ENCODE data around the gene KRT80. TPM values are rescaled to one million over a fixed set of nuclear protein-coding genes. Genes with fewer than 3 reads are reported as not detected.
A peak's percentile ranks its signal among the peaks of the same experiment; 100 is the strongest.

The KRT80 gene
- polyA plus RNA-seq, 1 experiment, result 2.1 TPM

DNA sequence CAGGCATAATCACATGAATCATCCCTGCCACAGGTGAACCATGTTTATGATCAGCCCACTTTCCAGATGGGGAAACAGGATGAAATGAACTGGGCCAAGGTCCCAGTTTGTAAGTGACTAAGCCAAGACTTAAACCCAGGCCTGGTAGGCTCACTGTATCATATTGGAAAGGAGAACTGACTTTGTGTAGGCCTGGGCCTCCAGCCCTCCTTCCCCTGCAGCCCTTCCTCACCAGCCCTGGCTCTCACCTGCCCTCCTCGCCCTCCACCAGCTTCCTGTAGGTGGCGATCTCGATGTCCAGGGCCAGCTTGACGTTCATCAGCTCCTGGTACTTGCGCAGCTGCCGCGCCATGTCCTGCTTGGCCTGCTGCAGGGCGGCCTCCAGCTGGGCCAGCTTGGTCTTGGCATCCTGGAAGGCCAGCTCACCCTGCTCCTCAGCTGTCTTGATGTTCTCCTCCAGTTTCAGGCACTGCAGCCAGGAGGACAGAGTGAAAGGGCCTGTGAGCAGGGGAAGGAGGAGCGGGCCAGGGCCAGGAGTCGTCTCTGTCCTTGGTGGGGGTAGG, 19.8 kb downstream of the KRT80 start:
- ChIA-PET CTCF (interaction anchor here (0.5 to 3.0 kb wide), 4 partner anchors 20 to 112 kb away, joined by 3 to 11 read pairs (median 7); partner anchors contain the start of gene KRT80), POLR2A (no interaction called here)
- Histone ChIP-seq H3K27me3 (ENCODE audit: control insufficient read depth, insufficient read depth, low read length) (no peaks in the 10 kb centered on the region), H3K9me3 (ENCODE audit: control insufficient read depth, insufficient read depth, low read length) (no peaks in the 10 kb centered on the region; the same call in 1 of the 2 replicates), H3K27ac (ENCODE audit: low read depth, low read length) (no peak overlapping the region), H3K4me3 (ENCODE audit: low read depth, low read length) (no peak overlapping the region)
- TF ChIP-seq, protein P1, sequence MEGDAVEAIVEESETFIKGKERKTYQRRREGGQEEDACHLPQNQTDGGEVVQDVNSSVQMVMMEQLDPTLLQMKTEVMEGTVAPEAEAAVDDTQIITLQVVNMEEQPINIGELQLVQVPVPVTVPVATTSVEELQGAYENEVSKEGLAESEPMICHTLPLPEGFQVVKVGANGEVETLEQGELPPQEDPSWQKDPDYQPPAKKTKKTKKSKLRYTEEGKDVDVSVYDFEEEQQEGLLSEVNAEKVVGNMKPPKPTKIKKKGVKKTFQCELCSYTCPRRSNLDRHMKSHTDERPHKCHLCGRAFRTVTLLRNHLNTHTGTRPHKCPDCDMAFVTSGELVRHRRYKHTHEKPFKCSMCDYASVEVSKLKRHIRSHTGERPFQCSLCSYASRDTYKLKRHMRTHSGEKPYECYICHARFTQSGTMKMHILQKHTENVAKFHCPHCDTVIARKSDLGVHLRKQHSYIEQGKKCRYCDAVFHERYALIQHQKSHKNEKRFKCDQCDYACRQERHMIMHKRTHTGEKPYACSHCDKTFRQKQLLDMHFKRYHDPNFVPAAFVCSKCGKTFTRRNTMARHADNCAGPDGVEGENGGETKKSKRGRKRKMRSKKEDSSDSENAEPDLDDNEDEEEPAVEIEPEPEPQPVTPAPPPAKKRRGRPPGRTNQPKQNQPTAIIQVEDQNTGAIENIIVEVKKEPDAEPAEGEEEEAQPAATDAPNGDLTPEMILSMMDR (IDR thresholded peaks at IDR 0.05; ENCODE audit: low read depth, low read length), result peak; percentile 37
- no peak for DNase-seq (ENCODE audit: low read depth, low spot score)

DNA sequence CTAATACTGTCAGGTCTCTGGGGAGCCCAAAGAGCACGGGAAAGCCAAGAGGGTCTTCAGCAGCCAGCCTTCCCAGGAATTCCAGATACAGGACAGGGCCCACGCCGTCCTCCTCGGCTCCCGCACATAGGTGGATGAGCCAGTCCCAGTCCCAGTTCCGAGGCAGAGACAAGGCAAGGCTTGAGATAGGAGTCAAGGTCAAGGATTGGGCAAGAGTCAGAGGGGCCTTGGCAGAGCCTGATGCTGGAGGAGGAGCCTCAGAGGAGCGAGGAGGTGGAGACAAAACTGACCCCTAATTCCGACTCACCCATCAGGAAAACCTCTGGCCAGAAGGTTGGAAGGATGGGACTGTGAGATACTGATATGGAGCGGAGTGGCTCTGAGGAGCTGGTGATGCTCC, 21.0 kb downstream of the KRT80 start:
- DNase-seq (ENCODE audit: low read depth, low spot score), result no peak
- no peak overlapping the region for H3K27ac ChIP-seq (ENCODE audit: low read depth, low read length)
- CTCF ChIA-PET, result interaction anchor here (0.9 to 3.0 kb wide), 3 partner anchors 14 to 108 kb away, joined by 3 to 11 read pairs (median 4); partner anchors contain the start of gene KRT80
- POLR2A ChIA-PET, result no interaction called here
- TF ChIP-seq, protein P1 (IDR thresholded peaks at IDR 0.05; ENCODE audit: low read depth, low read length), result no peak
- H3K9me3 ChIP-seq (ENCODE audit: control insufficient read depth, insufficient read depth, low read length), result no peaks in the 10 kb centered on the region; the same call in 1 of the 2 replicates
- H3K4me3 ChIP-seq (ENCODE audit: low read depth, low read length), result no peak overlapping the region
- no peaks in the 10 kb centered on the region for H3K27me3 ChIP-seq (ENCODE audit: control insufficient read depth, insufficient read depth, low read length)

DNA sequence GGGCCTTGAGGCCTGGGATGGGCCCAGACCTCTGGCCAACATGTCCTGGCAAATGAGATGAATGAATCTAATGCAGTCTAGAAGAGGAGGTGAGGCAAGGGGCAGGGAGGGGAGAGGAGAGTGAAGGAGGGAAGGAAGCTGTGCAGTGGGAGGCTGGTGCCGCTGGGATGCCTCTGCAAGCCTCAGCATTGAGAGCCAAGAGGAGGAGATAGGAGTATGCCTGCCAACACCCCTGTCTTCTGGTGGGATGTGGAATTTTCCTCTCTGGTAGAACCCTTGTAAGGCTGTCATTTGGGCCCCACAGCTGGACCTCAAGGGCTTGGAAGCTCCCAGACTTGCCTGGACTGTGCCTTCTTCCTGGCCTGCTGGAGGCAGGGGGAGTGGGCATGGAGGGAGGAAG, 21.9 kb downstream of the KRT80 start:
- TF ChIP-seq, protein P1 (IDR thresholded peaks at IDR 0.05; ENCODE audit: low read depth, low read length), result no peak
- Histone ChIP-seq H3K4me3 (ENCODE audit: low read depth, low read length) (no peak overlapping the region), H3K9me3 (ENCODE audit: control insufficient read depth, insufficient read depth, low read length) (no peaks in the 10 kb centered on the region; the same call in 1 of the 2 replicates), H3K27me3 (ENCODE audit: control insufficient read depth, insufficient read depth, low read length) (no peaks in the 10 kb centered on the region), H3K27ac (ENCODE audit: low read depth, low read length) (no peak overlapping the region)
- CTCF ChIA-PET, result interaction anchor here (0.7 to 3.0 kb wide), 3 partner anchors 13 to 109 kb away, joined by 3 to 11 read pairs (median 3); no protein-coding TSS in a partner anchor
- POLR2A ChIA-PET, result no interaction called here
- no peak for DNase-seq (ENCODE audit: low read depth, low spot score)

DNA sequence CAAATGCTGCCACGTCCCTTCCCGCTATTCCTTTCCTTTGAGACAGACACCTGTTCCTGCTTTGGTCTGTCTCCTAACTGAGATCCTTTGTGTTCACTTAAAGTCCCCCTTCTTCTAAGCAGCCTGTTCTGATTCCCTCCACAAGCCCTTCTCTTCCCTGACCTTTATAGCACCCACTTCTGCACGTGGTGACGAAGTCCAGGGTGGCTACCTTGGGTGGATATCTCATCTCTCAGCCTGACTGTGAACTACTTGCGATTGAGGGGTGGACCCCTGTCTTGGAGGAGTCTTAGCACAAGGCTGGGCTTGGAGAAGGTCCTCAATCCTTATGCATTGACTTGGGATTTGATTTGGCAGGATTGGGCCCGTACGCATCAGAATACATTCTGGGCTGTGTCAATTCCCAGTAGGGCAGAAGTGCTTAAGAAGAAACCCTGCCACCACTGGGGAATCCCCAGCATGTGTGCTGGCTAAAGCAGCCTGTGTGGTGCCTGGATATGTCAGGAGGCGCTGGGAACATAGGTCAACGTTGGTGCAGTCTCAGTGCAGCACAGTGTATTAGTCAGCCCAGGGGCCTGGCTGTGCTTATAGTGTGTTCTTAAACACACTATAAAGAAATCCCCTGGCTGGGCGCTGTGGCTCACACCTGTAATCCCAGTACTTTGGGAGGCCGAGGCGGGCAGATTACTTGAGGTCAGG, 23.6 kb downstream of the KRT80 start:
- DNase-seq (ENCODE audit: low read depth, low spot score), result no peak
- Histone ChIP-seq H3K27me3 (ENCODE audit: control insufficient read depth, insufficient read depth, low read length) (no peaks in the 10 kb centered on the region), H3K27ac (ENCODE audit: low read depth, low read length) (no peak overlapping the region), H3K4me3 (ENCODE audit: low read depth, low read length) (no peak overlapping the region), H3K9me3 (ENCODE audit: control insufficient read depth, insufficient read depth, low read length) (no peaks in the 10 kb centered on the region; the same call in 1 of the 2 replicates)
- ChIA-PET CTCF (interaction anchor here (1.0 kb wide), 2 partner anchors 111 to 204 kb away, joined by 4 read pairs; no protein-coding TSS in a partner anchor), POLR2A (no interaction called here)
- TF ChIP-seq, protein P1 (IDR thresholded peaks at IDR 0.05; ENCODE audit: low read depth, low read length), result no peak

DNA sequence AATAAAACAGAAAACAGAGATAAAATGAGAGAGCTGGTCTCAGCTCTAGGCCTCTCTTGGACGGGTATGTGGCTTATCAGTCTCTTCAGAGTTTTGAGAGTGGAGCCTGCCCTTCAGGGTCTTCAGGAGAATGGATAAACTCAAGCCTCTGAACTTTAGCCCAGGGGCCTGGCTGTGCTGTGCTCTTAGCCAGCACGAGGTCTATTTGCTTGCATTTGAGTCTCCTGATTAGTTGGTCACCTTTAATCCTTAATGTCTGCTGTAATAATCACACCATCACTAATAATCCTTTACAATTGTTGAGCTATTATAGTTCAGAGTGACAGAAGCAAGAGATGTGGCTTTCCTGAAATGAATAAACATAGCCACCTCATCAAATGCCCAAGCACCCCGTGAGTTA, 24.3 kb downstream of the KRT80 start:
- TF ChIP-seq, protein P1 (IDR thresholded peaks at IDR 0.05; ENCODE audit: low read depth, low read length), result no peak
- no peak for DNase-seq (ENCODE audit: low read depth, low spot score)
- Histone ChIP-seq H3K4me3 (ENCODE audit: low read depth, low read length) (no peak overlapping the region), H3K9me3 (ENCODE audit: control insufficient read depth, insufficient read depth, low read length) (no peaks in the 10 kb centered on the region; the same call in 1 of the 2 replicates), H3K27ac (ENCODE audit: low read depth, low read length) (no peak overlapping the region), H3K27me3 (ENCODE audit: control insufficient read depth, insufficient read depth, low read length) (no peaks in the 10 kb centered on the region)
- ChIA-PET CTCF (interaction anchor here (1.0 kb wide), 2 partner anchors 23 to 205 kb away, joined by 3 to 4 read pairs; no protein-coding TSS in a partner anchor), POLR2A (no interaction called here)
